HepG2 (cell line): ENCODE data around the gene LINGO1. TPM values are rescaled to one million over a fixed set of nuclear protein-coding genes. Genes with fewer than 3 reads are reported as not detected.

Experiments
- ASH2L ChIP-seq: fragments of 300-600, 200-600 bp; sonication (generic); IDR thresholded peaks from 2 replicates; pipeline ENCODE4 v1.7.0; 2017; ENCODE audit warnings: low read depth, mild to moderate bottlenecking, moderate library complexity, mixed read lengths, low read length; ENCODE audit not compliant: insufficient read length
- BCLAF1 ChIP-seq: fragments of 450-650 bp; IDR thresholded peaks from 2 replicates; pipeline ENCODE4 v1.6.1; 2017; ENCODE audit warnings: mild to moderate bottlenecking
- CBX1 ChIP-seq: IDR thresholded peaks from one replicate; pipeline ENCODE4 v1.6.1; 2016; ENCODE audit warnings: antibody characterized with exemption, low read depth
- CREBL2 ChIP-seq: sonication (generic); formaldehyde crosslinking; IDR thresholded peaks from 2 replicates; pipeline ENCODE4 v1.8.1; 2023; ENCODE audit warnings: missing genetic modification reagents, mild to moderate bottlenecking, borderline replicate concordance
- E2F2 ChIP-seq: sonication (generic); formaldehyde crosslinking; IDR thresholded peaks from 2 replicates; pipeline ENCODE4 v1.4.0; 2020; ENCODE audit warnings: missing genetic modification reagents, borderline replicate concordance
- HNF4A ChIP-seq: sonication (generic); formaldehyde crosslinking; IDR thresholded peaks from 2 replicates; pipeline ENCODE4 v1.4.0; 2020; ENCODE audit warnings: missing genetic modification reagents
- HNRNPH1 ChIP-seq: fragments of 200-400 bp; formaldehyde crosslinking; optimal IDR thresholded peaks from 2 replicates; pipeline ENCODE3; 2017; ENCODE audit warnings: mild to moderate bottlenecking, low read depth, low read length
- HNRNPK ChIP-seq: fragments of 200-400 bp; formaldehyde crosslinking; IDR thresholded peaks from 2 replicates; pipeline ENCODE4 v1.6.1; 2018; ENCODE audit warnings: low read length, low read depth, moderate library complexity, mild to moderate bottlenecking; ENCODE audit not compliant: poor library complexity, severe bottlenecking
- HOXA3 ChIP-seq: sonication (generic); formaldehyde crosslinking; IDR thresholded peaks from 2 replicates; pipeline ENCODE4 v1.5.0; 2020; ENCODE audit warnings: missing genetic modification reagents
- NR0B2 ChIP-seq: sonication (generic); formaldehyde crosslinking; IDR thresholded peaks from 2 replicates; pipeline ENCODE4 v1.4.0; 2020; ENCODE audit warnings: mild to moderate bottlenecking, missing genetic modification reagents
- NR2F6 ChIP-seq, 2 experiments: IDR thresholded peaks; 2 replicates each; pipeline ENCODE4 v1.6.1; 2016; ENCODE audit warnings: antibody characterized with exemption in 1 of 2, mild to moderate bottlenecking in 1 of 2
- SRY ChIP-seq: sonication (generic); formaldehyde crosslinking; IDR thresholded peaks from 2 replicates; pipeline ENCODE4 v1.8.0; 2022; ENCODE audit warnings: mild to moderate bottlenecking, missing genetic modification reagents
- TOPORS ChIP-seq: sonication (generic); formaldehyde crosslinking; IDR thresholded peaks from 2 replicates; pipeline ENCODE4 v1.8.0; 2023; ENCODE audit warnings: mild to moderate bottlenecking, missing genetic modification reagents
- YEATS2 ChIP-seq: sonication (generic); formaldehyde crosslinking; IDR thresholded peaks from 2 replicates; pipeline ENCODE4 v1.4.0; 2020; ENCODE audit warnings: missing genetic modification reagents, borderline replicate concordance
- ZBTB46 ChIP-seq: sonication (generic); formaldehyde crosslinking; IDR thresholded peaks from 2 replicates; pipeline ENCODE4 v1.4.0; 2020; ENCODE audit warnings: mild to moderate bottlenecking, missing genetic modification reagents, borderline replicate concordance
- ZNF335 ChIP-seq: sonication (generic); formaldehyde crosslinking; IDR thresholded peaks from 2 replicates; pipeline ENCODE4 v1.4.0; 2020; ENCODE audit warnings: missing genetic modification reagents
- ZNF382 ChIP-seq: sonication (generic); formaldehyde crosslinking; IDR thresholded peaks from 2 replicates; pipeline ENCODE4 v1.5.0; 2020; ENCODE audit warnings: missing genetic modification reagents, mild to moderate bottlenecking, borderline replicate concordance
- ZNF615 ChIP-seq: sonication (generic); formaldehyde crosslinking; IDR thresholded peaks from 2 replicates; pipeline ENCODE4 v1.5.0; 2020; ENCODE audit warnings: mild to moderate bottlenecking, missing genetic modification reagents, borderline replicate concordance
- ZNF7 ChIP-seq: IDR thresholded peaks from 2 replicates; pipeline ENCODE4 v1.6.1; 2016; ENCODE audit warnings: missing biosample characterization, missing genetic modification reagents
- ZNF780A ChIP-seq: sonication (generic); formaldehyde crosslinking; IDR thresholded peaks from 2 replicates; pipeline ENCODE4 v1.8.0; 2022; ENCODE audit warnings: mild to moderate bottlenecking, missing genetic modification reagents, moderate library complexity
- ZSCAN22 ChIP-seq: sonication (generic); formaldehyde crosslinking; IDR thresholded peaks from 2 replicates; pipeline ENCODE4 v1.4.0; 2020; ENCODE audit warnings: mild to moderate bottlenecking, missing genetic modification reagents
- polyA plus RNA-seq, 8 experiments: library from polyadenylated mRNA; depleted of rRNA in 3 of 8; stranded (reverse) in 7 of 8; unstranded in 1 of 8; fragments of >200 nt; fragmentation: Illumina TruSeq in 4 of 8; extraction: Trizol in 4 of 8; gene quantifications; 2 replicates each; pipeline versions ENCODE4 v1.2.1 to v1.2.3, GENCODE V29; 2011 to 2016; ENCODE audit warnings: low read depth in 4 of 8, missing spikeins in 1 of 8, mixed read lengths in 1 of 8; ENCODE audit not compliant: insufficient read depth in 1 of 8
- total RNA-seq, 5 experiments: library from RNA; depleted of rRNA; stranded (reverse); fragments of >200 nt; fragmentation: Illumina TruSeq; extraction: Trizol; gene quantifications; 2 replicates each; pipeline ENCODE4 v1.2.3, GENCODE V29; 2016; ENCODE audit warnings: low read depth in 1 of 5

Gene LINGO1
- total and polyA plus RNA-seq, 2 of the 13 experiments (the other 11 are each of a cell fraction or from before 2014, with no cell fraction given), result 0.07 TPM; not detected in 1

- TF ChIP-seq BCLAF1 (no peak), ZNF615 (CRISPR knock-in tag) (no peak), HOXA3 (CRISPR knock-in tag) (peak; percentile 37; the same call in 1 of the 2 replicates), CBX1 (no peak), CREBL2 (no peak), YEATS2 (CRISPR knock-in tag) (no peak), HNRNPH1 (no peak), NR0B2 (no peak), ZNF780A (CRISPR knock-in tag) (no peak), ZNF382 (CRISPR knock-in tag) (no peak), ZBTB46 (CRISPR knock-in tag) (no peak), ZNF335 (CRISPR knock-in tag) (no peak), ASH2L (peak; percentile 54), HNRNPK (no peak), HNF4A (CRISPR knock-in tag) (peak; percentile 55; the same call in 1 of the 2 replicates), SRY (CRISPR knock-in tag) (no peak), NR2F6 (IDR thresholded peaks at IDR 0.05) (peak; percentile 33; the same call in 1 of the 2 replicates), NR2F6 (CRISPR knock-in tag; IDR thresholded peaks at IDR 0.05) (peak; percentile 52), ZSCAN22 (CRISPR knock-in tag) (no peak), E2F2 (CRISPR knock-in tag) (no peak), TOPORS (no peak), ZNF7 (no peak)
Observed at GRCh38 chr15:77568973-77569728, 63.6 kb downstream of the LINGO1 start (continued).
